H1 (cell line): ENCODE measurements around the gene RPL6. TPM values are rescaled to one million over a fixed set of nuclear protein-coding genes. Genes with fewer than 3 reads are reported as not detected.

Source experiments
- EZH2 ChIP-seq: fragments of 200-600 bp; sonication (generic); IDR thresholded peaks from 2 replicates; pipeline ENCODE4 v1.7.1; 2012; ENCODE audit warnings: low read depth, mild to moderate bottlenecking, moderate library complexity, low read length, inconsistent platforms; ENCODE audit not compliant: severe bottlenecking
- GABPA ChIP-seq: IDR thresholded peaks from 2 replicates; pipeline ENCODE4 v1.6.1; 2011; ENCODE audit warnings: mild to moderate bottlenecking, low read length, moderate library complexity, borderline replicate concordance; ENCODE audit not compliant: insufficient read depth
- polyA plus RNA-seq, 7 experiments: library from polyadenylated mRNA; depleted of rRNA in 3 of 7; stranded (reverse) in 5 of 7; unstranded in 2 of 7; fragments of >200 nt in 5 of 7; fragments of 200-250 nt in 2 of 7; gene quantifications; 1 replicate in 5 of 7; 2 replicates in 1 of 7; 4 replicates in 1 of 7; pipeline versions ENCODE4 v1.2.1 to v1.2.3, GENCODE V29; 2011 to 2013; ENCODE audit warnings: missing spikeins in 2 of 7, mixed read lengths in 2 of 7
- total RNA-seq: library from RNA; stranded (reverse); fragmentation: NEBNext Ultra II Directional; extraction: Animal tissue kit (Norgen Biotek cat#: 25700); gene quantifications from 2 replicates; pipeline ENCODE4 v1.2.1, GENCODE V29; 2021

Gene RPL6
- total and polyA plus RNA-seq, 2 of the 8 experiments (the other 6 are each of a cell fraction or from before 2014, with no cell fraction given), result 1,073 to 1,643 TPM

GRCh38 chr12:112420740-112421139 is 11.3 kb upstream of the RPL6 start (continued):
- no peak for TF ChIP-seq GABPA
- no peak for TF ChIP-seq EZH2
